Parathyroid adenoma (tissue), 2 donors: Measurements from ENCODE around the gene SLC35F2.

Experiments used
- H2AFZ ChIP-seq: fragments of 300-600 bp; sonication (generic); one replicate; pipeline ENCODE4 v1.7.0; 2017; ENCODE audit warnings: antibody characterized with exemption, mild to moderate bottlenecking
- H3K27ac ChIP-seq: fragments of 300-600 bp; sonication (generic); one replicate; pipeline ENCODE4 v1.7.0; 2017
- H3K27me3 ChIP-seq: fragments of 300-600 bp; sonication (generic); one replicate; pipeline ENCODE4 v1.7.0; 2017; ENCODE audit warnings: low read length; ENCODE audit not compliant: control insufficient read depth, insufficient read depth
- H3K36me3 ChIP-seq: fragments of 300-600 bp; sonication (generic); one replicate; pipeline ENCODE4 v1.7.0; 2017; ENCODE audit warnings: low read length; ENCODE audit not compliant: control insufficient read depth, insufficient read depth
- H3K4me1 ChIP-seq: fragments of 300-600 bp; sonication (generic); one replicate; pipeline ENCODE4 v1.7.0; 2017; ENCODE audit warnings: control low read depth
- H3K4me2 ChIP-seq: fragments of 300-600 bp; sonication (generic); one replicate; pipeline ENCODE4 v1.7.0; 2017; ENCODE audit warnings: low read length
- H3K4me3 ChIP-seq: fragments of 300-600 bp; sonication (generic); one replicate; pipeline ENCODE4 v1.7.0; 2017; ENCODE audit warnings: low read depth, low read length
- H3K79me2 ChIP-seq: fragments of 300-600 bp; sonication (generic); one replicate; pipeline ENCODE4 v1.7.0; 2017; ENCODE audit warnings: control low read depth
- H3K9ac ChIP-seq: fragments of 300-600 bp; sonication (generic); one replicate; pipeline ENCODE4 v1.7.0; 2017; ENCODE audit warnings: mild to moderate bottlenecking
- H3K9me3 ChIP-seq: fragments of 300-600 bp; sonication (generic); one replicate; pipeline ENCODE4 v1.7.0; 2017; ENCODE audit warnings: low read length; ENCODE audit not compliant: control insufficient read depth
- CTCF ChIP-seq: fragments of 300-600 bp; sonication (generic); IDR thresholded peaks from one replicate; pipeline ENCODE4 v1.7.0; 2017; ENCODE audit warnings: antibody characterized with exemption, mild to moderate bottlenecking
- donor health status: primary hyperparathyroidism.

The SLC35F2 gene

GRCh38 chr11:107810875-107811274 lies 47.7 kb downstream of the SLC35F2 start:
- Histone ChIP-seq H3K4me1 (no peaks in the 10 kb centered on the region), H3K4me2 (no peak overlapping the region), H3K27ac (no peak overlapping the region), H3K27me3 (no peaks in the 10 kb centered on the region), H2AFZ (no peak overlapping the region), H3K9ac (no peak overlapping the region), H3K79me2 (no peaks in the 10 kb centered on the region), H3K36me3 (no peaks in the 10 kb centered on the region), H3K9me3 (no peaks in the 10 kb centered on the region), H3K4me3 (no peak overlapping the region)
- no peak for TF ChIP-seq CTCF

DNA sequence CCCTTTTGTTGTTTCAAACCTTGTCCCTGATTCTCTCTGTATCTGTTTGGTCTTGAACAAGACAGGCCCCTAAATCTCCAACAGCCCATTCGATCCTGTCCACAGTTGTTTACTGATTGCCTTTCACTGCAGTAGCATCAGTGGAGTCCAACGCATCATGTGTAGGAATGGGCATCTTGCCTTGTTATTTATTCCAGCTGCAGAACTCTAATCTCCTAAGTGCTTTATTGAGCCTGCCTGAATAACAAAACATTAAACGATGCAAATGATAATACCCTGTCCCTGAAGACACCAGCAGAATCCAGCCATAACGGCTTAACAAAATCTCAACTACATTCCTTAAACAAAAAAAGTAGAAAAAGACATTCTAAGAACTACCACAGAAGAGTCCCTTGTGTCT lies 50.1 kb downstream of the SLC35F2 start:
- H3K4me1 ChIP-seq: no peaks in the 10 kb centered on the region
- H3K4me3 ChIP-seq: no peak overlapping the region
- no peaks in the 10 kb centered on the region for H3K27me3 ChIP-seq
- no peak overlapping the region for H3K27ac ChIP-seq
- H3K79me2 ChIP-seq: no peaks in the 10 kb centered on the region
- H2AFZ ChIP-seq: no peak overlapping the region
- TF ChIP-seq CTCF: no peak
- H3K4me2 ChIP-seq: no peak overlapping the region
- H3K9ac ChIP-seq: no peak overlapping the region
- H3K36me3 ChIP-seq: no peaks in the 10 kb centered on the region
- H3K9me3 ChIP-seq: no peaks in the 10 kb centered on the region

DNA sequence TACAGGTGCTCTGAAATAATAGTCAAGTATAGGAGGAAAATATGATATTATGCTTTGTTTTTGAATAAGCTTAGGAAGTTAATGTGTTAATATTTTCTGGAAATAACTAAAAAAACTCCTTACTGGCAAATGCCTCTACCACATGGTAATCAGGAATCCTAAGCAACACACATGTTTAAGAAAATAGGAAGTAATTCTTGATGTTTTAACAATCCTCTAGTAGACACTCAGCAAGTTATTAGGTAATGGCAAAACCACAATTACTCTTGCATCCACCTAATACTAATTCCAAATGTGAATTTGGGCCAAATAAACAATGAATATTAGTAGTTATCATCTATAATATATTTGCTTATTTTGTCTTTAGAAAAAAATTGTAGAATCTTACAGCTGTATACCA lies 53.6 kb downstream of the SLC35F2 start:
- Histone ChIP-seq H3K27ac (no peak overlapping the region), H3K4me1 (no peaks in the 10 kb centered on the region), H3K9ac (no peak overlapping the region), H3K79me2 (no peaks in the 10 kb centered on the region), H3K4me2 (no peak overlapping the region), H3K36me3 (no peaks in the 10 kb centered on the region), H3K4me3 (no peak overlapping the region), H3K9me3 (no peaks in the 10 kb centered on the region), H2AFZ (no peak overlapping the region), H3K27me3 (no peaks in the 10 kb centered on the region)
- no peak for TF ChIP-seq CTCF

DNA sequence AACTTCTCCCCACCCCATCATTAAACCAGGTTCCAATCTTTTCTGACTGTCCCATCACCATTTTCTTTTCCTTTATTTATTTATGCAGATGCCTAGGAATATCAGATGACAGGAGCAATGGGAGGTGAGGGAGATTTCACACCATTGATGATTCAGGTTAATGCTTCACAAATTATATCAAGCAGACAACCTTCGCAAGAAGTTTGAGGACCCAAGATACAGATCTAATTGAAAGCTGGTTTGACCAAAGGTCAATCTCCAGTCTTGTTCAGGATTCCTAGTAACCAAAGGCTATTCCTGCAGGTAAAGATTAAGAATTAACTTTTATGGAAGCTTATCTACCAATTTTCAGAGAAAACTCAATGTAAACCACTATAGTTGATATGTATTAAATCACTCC lies 54.4 kb downstream of the SLC35F2 start:
- no peaks in the 10 kb centered on the region for H3K79me2 ChIP-seq
- H3K9me3 ChIP-seq: no peaks in the 10 kb centered on the region
- H3K36me3 ChIP-seq: no peaks in the 10 kb centered on the region
- H2AFZ ChIP-seq: no peak overlapping the region
- H3K9ac ChIP-seq: no peak overlapping the region
- no peaks in the 10 kb centered on the region for H3K27me3 ChIP-seq
- H3K4me1 ChIP-seq: no peaks in the 10 kb centered on the region
- H3K4me2 ChIP-seq: no peak overlapping the region
- no peak for TF ChIP-seq CTCF
- no peak overlapping the region for H3K27ac ChIP-seq
- H3K4me3 ChIP-seq: no peak overlapping the region

DNA sequence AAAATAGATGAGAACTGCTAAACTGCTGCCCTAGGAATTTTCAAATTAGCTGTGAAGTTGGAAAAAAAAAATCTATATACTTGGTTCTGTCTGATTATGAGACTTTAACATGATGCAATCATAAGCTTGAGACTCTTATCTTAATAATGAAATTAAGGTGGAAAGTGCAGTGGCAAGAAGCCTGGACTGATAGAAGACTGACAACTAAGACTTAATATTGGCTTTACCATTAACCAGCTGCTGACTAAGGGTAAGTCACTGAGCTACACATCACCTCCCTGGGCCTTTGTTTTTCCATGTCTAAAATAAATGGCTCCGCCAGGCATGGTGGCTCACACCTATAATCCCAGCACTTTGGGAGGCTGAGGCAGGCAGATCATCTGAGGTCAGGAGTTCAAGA lies 56.9 kb downstream of the SLC35F2 start:
- Histone ChIP-seq H3K27ac (no peak overlapping the region), H3K79me2 (no peaks in the 10 kb centered on the region), H3K9me3 (no peaks in the 10 kb centered on the region), H3K27me3 (no peaks in the 10 kb centered on the region), H3K4me3 (no peak overlapping the region), H3K4me2 (no peak overlapping the region), H3K4me1 (no peaks in the 10 kb centered on the region), H3K36me3 (no peaks in the 10 kb centered on the region), H3K9ac (no peak overlapping the region), H2AFZ (no peak overlapping the region)
- TF ChIP-seq CTCF: no peak
